Calu3 (cell line): ENCODE data around the gene ZBTB8A. TPM values are rescaled to one million over a fixed set of nuclear protein-coding genes. Genes with fewer than 3 reads are reported as not detected.
"Not testable (repeated sequence)": the region's sequence is repeated elsewhere in the genome, so short reads cannot be mapped to it uniquely, and the experiment has no call there.

Source experiments
- BruUV-seq: library from RNA; stranded (reverse); fragments of 400-500 nt; replicated peaks from 2 replicates; lab custom pipeline; 2021; lab: Mats Ljungman, UMichigan
- CTCF ChIA-PET: fragments of 300-600 bp; sonication (Branson Sonifier 250); formaldehyde crosslinking; loops from one replicate; lab custom pipeline; 2022; ENCODE audit warnings: antibody characterized with exemption; lab: Charles Lee
- DNase-seq: peaks from one replicate; pipeline ENCODE4 v3.0.0; 2022
- H3K27ac Mint-ChIP-seq: one replicate; pipeline ENCODE4 v1.8.0; 2022; ENCODE audit warnings: mixed read lengths; ENCODE audit not compliant: unreplicated experiment
- H3K27me3 Mint-ChIP-seq: one replicate; pipeline ENCODE4 v1.8.0; 2022; ENCODE audit warnings: mixed read lengths; ENCODE audit not compliant: unreplicated experiment
- H3K36me3 Mint-ChIP-seq: one replicate; pipeline ENCODE4 v1.8.0; 2022; ENCODE audit warnings: mild to moderate bottlenecking, moderate library complexity, mixed read lengths; ENCODE audit not compliant: insufficient read depth, unreplicated experiment
- H3K4me1 Mint-ChIP-seq: one replicate; pipeline ENCODE4 v1.8.0; 2022; ENCODE audit warnings: mild to moderate bottlenecking, low read depth, mixed read lengths; ENCODE audit not compliant: unreplicated experiment
- H3K4me3 Mint-ChIP-seq: one replicate; pipeline ENCODE4 v1.8.0; 2022; ENCODE audit warnings: mild to moderate bottlenecking, low read depth, moderate library complexity, mixed read lengths; ENCODE audit not compliant: unreplicated experiment
- H3K9me3 Mint-ChIP-seq: one replicate; pipeline ENCODE4 v1.8.0; 2022; ENCODE audit warnings: low read depth, mixed read lengths; ENCODE audit not compliant: unreplicated experiment
- CTCF ChIP-seq: fragments of 200-600 bp; IDR thresholded peaks from one replicate; pipeline ENCODE4 v1.8.0; 2022; ENCODE audit warnings: antibody characterized with exemption; ENCODE audit not compliant: unreplicated experiment
- intact Hi-C: fragments of 100-400 bp; cut with micrococcal nuclease; formaldehyde crosslinking; loops from one replicate; pipeline ENCODE4 v1.10.0; 2022; ENCODE audit not compliant: unreplicated experiment
- total RNA-seq: library from RNA; stranded (reverse); gene quantifications from 2 replicates; pipeline ENCODE4 v1.2.3, GENCODE V29; 2022

The ZBTB8A gene
- total RNA-seq, 1 experiment from 2014 or later = 4.7 TPM

- no TSS peak for BruUV-seq
- no peaks in the 10 kb centered on the region for H3K4me1 Mint-ChIP-seq
- no peak overlapping the region for H3K27ac Mint-ChIP-seq
- intact Hi-C loops = loop anchor here (10.0 kb wide), 1 partner anchor 90 kb away; no protein-coding TSS in a partner anchor
- H3K4me3 Mint-ChIP-seq = no peak overlapping the region
- H3K36me3 Mint-ChIP-seq = peaks cover 7% of the 10 kb centered on the region
- no peaks in the 10 kb centered on the region for H3K27me3 Mint-ChIP-seq
- no peaks in the 10 kb centered on the region for H3K9me3 Mint-ChIP-seq
- TF ChIP-seq CTCF = no peak
- CTCF ChIA-PET = interaction anchor here (0.7 kb wide), 2 partner anchors 431 to 905 kb away, joined by 7 to 10 read pairs; no protein-coding TSS in a partner anchor
- no peak for DNase-seq
These were observed 14.2 kb upstream of the ZBTB8A start for GRCh38 chr1:32525053-32525452.

GRCh38 chr1:32525661-32526444 is 13.4 kb upstream of the ZBTB8A start:
- no peak for TF ChIP-seq CTCF
- no peak overlapping the region for H3K27ac Mint-ChIP-seq
- peaks cover 4% of the 10 kb centered on the region for H3K36me3 Mint-ChIP-seq
- BruUV-seq = no TSS peak
- no peaks in the 10 kb centered on the region for H3K4me1 Mint-ChIP-seq
- no peak for DNase-seq
- intact Hi-C loops = loop anchor here (10.0 kb wide), 1 partner anchor 89 kb away; no protein-coding TSS in a partner anchor
- H3K27me3 Mint-ChIP-seq = no peaks in the 10 kb centered on the region
- H3K9me3 Mint-ChIP-seq = no peaks in the 10 kb centered on the region
- no peak overlapping the region for H3K4me3 Mint-ChIP-seq
- CTCF ChIA-PET = interaction anchor here (0.7 kb wide), 2 partner anchors 430 to 904 kb away, joined by 7 to 10 read pairs; no protein-coding TSS in a partner anchor

GRCh38 chr1:32528550-32528949 is 10.7 kb upstream of the ZBTB8A start:
- H3K27ac Mint-ChIP-seq, H3K36me3 Mint-ChIP-seq, DNase-seq, H3K4me1 Mint-ChIP-seq, BruUV-seq, H3K27me3 Mint-ChIP-seq, H3K4me3 Mint-ChIP-seq, H3K9me3 Mint-ChIP-seq, CTCF ChIA-PET: not testable (repeated sequence)
- intact Hi-C loops = loop anchor here (10.0 kb wide), 1 partner anchor 86 kb away; no protein-coding TSS in a partner anchor

- Mint-ChIP-seq H3K4me3 (no peak overlapping the region), H3K4me1 (no peaks in the 10 kb centered on the region), H3K27me3 (peaks cover 34% of the 10 kb centered on the region), H3K36me3 (peaks cover under 1% of the 10 kb centered on the region), H3K27ac (no peak overlapping the region), H3K9me3 (no peaks in the 10 kb centered on the region)
- CTCF ChIA-PET = no interaction called here
- no peak for DNase-seq
- no peak for TF ChIP-seq CTCF
- no TSS peak for BruUV-seq
- intact Hi-C loops = no loop called here
These were observed 5.4 kb upstream of the ZBTB8A start for GRCh38 chr1:32533792-32534327.

- CTCF ChIA-PET = no interaction called here
- Mint-ChIP-seq H3K9me3 (no peaks in the 10 kb centered on the region), H3K4me1 (peaks cover 10% of the 10 kb centered on the region), H3K4me3 (no peak overlapping the region), H3K36me3 (peaks cover 12% of the 10 kb centered on the region), H3K27me3 (peaks cover 34% of the 10 kb centered on the region), H3K27ac (no peak overlapping the region)
- BruUV-seq = no TSS peak
- TF ChIP-seq CTCF = no peak
- intact Hi-C loops = no loop called here
- no peak for DNase-seq
These were observed 3.1 kb upstream of the ZBTB8A start for GRCh38 chr1:32536117-32536516.
